Right lobe of liver (tissue), 6 donors: ENCODE results near the gene PRICKLE3. TPM values are rescaled to one million over a fixed set of nuclear protein-coding genes. Genes with fewer than 3 reads are reported as not detected.

ENCODE experiments used
- ATAC-seq, 4 donors: fragments of 200-7000 bp; cut with Tn5 transposase; one replicate each; pipeline ENCODE4 v1.9.1; 2020; ENCODE audit warnings: mild to moderate bottlenecking in 4 of 4, moderate library complexity in 4 of 4
- DNase-seq, 3 donors: peaks; one replicate each; pipeline ENCODE4 v3.0.0-alpha.2; 2020
- H3K27ac ChIP-seq, 3 donors: fragments of 200-600 bp; one replicate each; pipeline ENCODE4 v1.8.0; 2022
- H3K27me3 ChIP-seq, 2 donors: fragments of 200-600 bp; one replicate each; pipeline ENCODE4 v1.8.0; 2022
- H3K36me3 ChIP-seq, 4 donors: fragments of 200-600 bp; sonication (generic) in 1 of 4; one replicate each; pipeline versions ENCODE4 v1.5.1 to v1.8.0; 2017 to 2022; ENCODE audit warnings: control low read depth in 1 of 4
- H3K4me1 ChIP-seq, 4 donors: fragments of 200-600 bp; sonication (generic) in 1 of 4; one replicate each; pipeline versions ENCODE4 v1.5.1 to v1.8.0; 2017 to 2022; ENCODE audit warnings: control low read depth in 1 of 4
- H3K4me3 ChIP-seq, 3 donors: fragments of 200-600 bp; one replicate each; pipeline ENCODE4 v1.8.0; 2022
- H3K9me3 ChIP-seq, 4 donors: fragments of 200-600 bp; sonication (generic) in 1 of 4; one replicate each; pipeline versions ENCODE4 v1.5.1 to v1.8.0; 2017 to 2022; ENCODE audit warnings: control low read depth in 1 of 4
- CTCF ChIP-seq, 4 donors: fragments of 200-600 bp in 3 of 4; fragments of 450-650 bp in 1 of 4; IDR thresholded peaks; one replicate each; pipeline versions ENCODE4 v1.5.1 to v1.8.0; 2016 to 2022; ENCODE audit warnings: antibody characterized with exemption in 4 of 4, mild to moderate bottlenecking in 2 of 4
- POLR2A ChIP-seq: fragments of 450-650 bp; IDR thresholded peaks from one replicate; pipeline ENCODE4 v1.6.1; 2017; ENCODE audit warnings: antibody characterized with exemption, mild to moderate bottlenecking
- WGBS: methylation state at CpG from one replicate; pipeline ENCODE4 v1.1.6; 2018; ENCODE audit warnings: low coverage, low lambda C conversion rate; ENCODE audit not compliant: insufficient coverage; ENCODE audit errors: missing lambda C conversion rate; 5-methylcytosine and 5-hydroxymethylcytosine counted together
- intact Hi-C, 2 donors: fragments of 100-400 bp; cut with DNase I; formaldehyde crosslinking; loops; one replicate each; pipeline versions ENCODE4 v1.11.2 to v1.14.1; 2022
- total RNA-seq, 6 experiments: library from RNA; depleted of rRNA in 2 of 6; stranded (reverse); fragments of >200 nt in 2 of 6; fragmentation: NEBNext Ultra II Directional in 3 of 6; extraction: Animal tissue kit (Norgen Biotek cat#: 25700) in 3 of 6; gene quantifications; one replicate each; pipeline versions ENCODE4 v1.1.0 to v1.2.4, GENCODE V29; 2016 to 2023
- donor health status: DM: no; HTN: yes; CAD: no.
- donor health status: DM: no; HTN: no; CAD: no.
- donor health status: DM: no; HTN: no; CAD: no.
- donor health status: DM: no; HTN: yes; CAD: no.
- donor health status: DM: no; HTN: yes; CAD: no.

The PRICKLE3 gene
- total RNA-seq, 6 experiments from 2014 or later, result 3.8 to 6.4 (median 5.0) TPM

DNA sequence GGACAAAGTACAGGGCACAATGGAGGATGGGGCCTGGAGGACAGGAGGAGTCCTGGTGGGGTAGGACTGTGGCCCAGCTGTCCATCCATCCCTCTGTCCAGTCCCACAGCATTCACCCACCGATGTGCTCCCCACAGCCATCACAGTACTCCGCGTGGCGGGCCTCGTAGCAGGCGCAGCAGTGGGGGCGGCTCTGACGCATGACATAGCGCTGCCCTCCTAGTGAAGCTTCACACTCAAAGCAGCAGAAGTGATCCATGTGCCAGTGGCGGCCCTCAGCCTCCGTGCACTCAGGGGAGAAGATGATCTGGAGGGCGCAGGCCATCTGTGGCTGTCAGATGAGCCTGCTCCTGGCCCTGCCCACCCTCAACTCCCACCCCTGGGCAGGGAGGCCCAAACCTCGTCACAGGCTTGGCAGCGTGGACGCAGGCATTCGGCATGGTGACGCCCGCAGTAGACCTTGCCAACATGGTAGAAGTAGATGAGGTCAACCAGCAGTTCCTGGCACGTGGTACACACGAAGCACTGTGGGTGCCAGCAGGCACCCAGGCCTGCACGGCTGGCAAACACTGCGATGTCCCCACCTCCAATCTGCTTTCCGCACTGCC lies 8.2 kb downstream of the PRICKLE3 start:
- DNase-seq (no peak), ATAC-seq (peak in 1 of 4 donors; percentile 3)
- Histone ChIP-seq H3K4me3 (no peak overlapping the region), H3K4me1 (peaks cover 0 to under 1% (median 0%) of the 10 kb centered on the region in 4 donors), H3K27me3 (no peaks in the 10 kb centered on the region), H3K36me3 (peaks cover 0 to 1% (median 0%) of the 10 kb centered on the region in 4 donors), H3K27ac (no peak overlapping the region), H3K9me3 (no peaks in the 10 kb centered on the region)
- 100% methylated on average over 1 of the region's 23 CpGs for WGBS
- intact Hi-C loops, result no loop called here
- peak in 1 of 4 donors; percentile 0 for TF ChIP-seq CTCF (IDR thresholded peaks at IDR 0.05)
- TF ChIP-seq POLR2A, result no peak

GRCh38 chrX:49177338-49177833 lies 8.8 kb downstream of the PRICKLE3 start:
- peaks cover 0 to 5% (median 0%) of the 10 kb centered on the region in 4 donors for H3K4me1 ChIP-seq
- no peaks in the 10 kb centered on the region for H3K27me3 ChIP-seq
- DNase-seq (no peak), ATAC-seq (peak; percentile 46 to 66 (median 61))
- H3K9me3 ChIP-seq, result no peaks in the 10 kb centered on the region
- WGBS, result 69% methylated on average over 3 of the region's 4 CpGs
- H3K36me3 ChIP-seq, result no peaks in the 10 kb centered on the region
- TF ChIP-seq CTCF (IDR thresholded peaks at IDR 0.05), result peak in 3 of 4 donors; percentile 6 to 35 (median 18)
- TF ChIP-seq POLR2A, result no peak
- intact Hi-C loops, result no loop called here
- no peak overlapping the region for H3K27ac ChIP-seq
- no peak overlapping the region for H3K4me3 ChIP-seq

DNA sequence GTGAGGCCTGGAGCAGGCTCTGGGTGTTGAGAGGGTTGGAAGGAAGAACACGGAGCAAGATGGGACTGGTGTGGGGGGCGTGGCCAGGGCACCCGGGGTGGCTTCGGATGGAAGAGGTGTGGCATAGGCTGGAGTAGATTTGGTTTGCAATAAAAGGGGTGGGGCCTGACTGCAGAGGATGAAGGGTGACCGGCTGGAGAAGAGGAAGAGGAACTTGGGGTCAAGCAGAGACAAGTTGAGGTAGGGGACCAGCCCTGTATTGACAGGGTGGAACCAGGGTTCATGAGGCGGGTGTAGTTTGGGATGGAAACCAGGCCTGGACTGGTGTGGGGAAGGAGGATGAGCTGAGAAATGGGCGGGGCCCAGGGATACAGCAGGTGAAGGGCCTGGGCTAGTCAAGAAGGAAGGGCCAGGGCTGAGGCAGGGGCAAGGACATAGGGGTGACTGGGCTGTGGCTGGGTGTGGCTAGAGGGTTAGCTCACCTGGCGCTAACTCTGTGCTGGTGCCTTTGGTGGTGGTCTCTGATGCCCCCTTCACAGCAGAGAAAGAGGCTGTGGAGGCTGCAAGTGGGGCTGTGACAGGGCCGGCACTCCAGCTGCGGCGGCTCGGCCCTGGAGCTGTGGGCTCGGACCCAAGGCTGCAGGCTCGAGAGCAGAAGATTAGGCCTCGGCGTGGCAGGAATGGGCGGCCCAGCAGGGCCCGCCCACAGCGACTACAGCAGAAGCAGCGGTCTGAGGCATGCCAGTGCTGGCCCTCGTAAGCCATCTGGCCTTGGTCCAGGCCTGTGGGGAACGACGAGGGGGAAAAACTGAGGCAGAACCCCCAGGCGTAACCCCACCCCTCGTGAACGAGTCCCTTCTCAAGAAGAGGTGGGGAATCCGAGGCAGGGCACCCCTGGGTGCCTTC lies 9.5 kb downstream of the PRICKLE3 start:
- WGBS, result 57% methylated on average over 16 of the region's 27 CpGs
- ATAC-seq (peak in 2 of 4 donors; percentile 3 to 5), DNase-seq (no peak)
- H3K27ac ChIP-seq, result no peak overlapping the region
- intact Hi-C loops, result no loop called here
- no peaks in the 10 kb centered on the region for H3K27me3 ChIP-seq
- no peaks in the 10 kb centered on the region for H3K9me3 ChIP-seq
- no peak overlapping the region for H3K4me3 ChIP-seq
- no peak for TF ChIP-seq POLR2A
- no peak for TF ChIP-seq CTCF (IDR thresholded peaks at IDR 0.05)
- H3K36me3 ChIP-seq, result no peaks in the 10 kb centered on the region
- peaks cover 0 to 5% (median 0%) of the 10 kb centered on the region in 4 donors for H3K4me1 ChIP-seq

- Histone ChIP-seq H3K27ac (no peak overlapping the region), H3K4me3 (no peak overlapping the region), H3K9me3 (no peaks in the 10 kb centered on the region), H3K36me3 (no peaks in the 10 kb centered on the region), H3K27me3 (no peaks in the 10 kb centered on the region), H3K4me1 (peaks cover 0 to 5% (median 0%) of the 10 kb centered on the region in 4 donors)
- WGBS, result 82% methylated on average over 12 of the region's 43 CpGs
- DNase-seq, result no peak
- intact Hi-C loops, result no loop called here
- no peak for TF ChIP-seq CTCF (IDR thresholded peaks at IDR 0.05)
- no peak for TF ChIP-seq POLR2A
- ATAC-seq, result no peak
Measured at GRCh38 chrX:49175435-49176274, 10.5 kb downstream of the PRICKLE3 start.
